Hematopoietic multipotent progenitor cell treated with erythropoietin and hydrocortisone succinate and interleukin-3 and kit ligand, for 6 days (in vitro differentiated cells): ENCODE results near the gene C17orf100.
"Not testable (repeated sequence)": the region's sequence is repeated elsewhere in the genome, so short reads cannot be mapped to it uniquely, and the experiment has no call there.

Source experiments
- DNase-seq: peaks from one replicate; pipeline ENCODE4 v3.0.0-alpha.2; 2015

Gene C17orf100

DNA sequence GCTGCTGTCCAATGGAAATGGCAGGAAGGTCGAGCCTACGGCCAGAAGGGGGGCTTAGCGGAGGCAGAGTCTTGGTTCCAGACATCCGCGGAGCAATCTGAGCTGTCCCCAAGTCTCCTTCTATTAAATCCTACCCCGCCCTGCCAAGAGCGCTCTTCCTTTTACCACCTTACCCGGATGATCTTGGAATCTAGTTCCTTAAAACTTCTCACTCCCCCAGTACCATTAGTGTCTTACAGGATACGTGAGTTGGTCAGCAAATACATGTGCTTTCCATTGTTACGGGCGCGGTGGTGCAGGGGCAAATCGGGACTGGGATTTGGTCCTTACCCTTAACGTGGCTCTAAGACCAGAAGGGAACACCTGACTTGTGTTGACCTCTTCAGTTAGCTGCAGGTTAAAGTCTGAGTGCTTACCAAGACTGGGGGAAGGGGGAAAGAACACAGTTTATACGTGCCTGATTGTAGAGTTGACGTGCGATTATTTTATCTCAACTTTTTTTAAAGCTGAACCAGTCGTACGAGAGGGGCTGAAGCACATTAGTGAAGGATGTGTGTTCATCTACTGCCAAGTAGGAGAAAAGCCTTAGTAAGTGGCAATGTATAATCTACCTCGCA, 10.2 kb upstream of the C17orf100 start:
- DNase-seq = no peak

DNA sequence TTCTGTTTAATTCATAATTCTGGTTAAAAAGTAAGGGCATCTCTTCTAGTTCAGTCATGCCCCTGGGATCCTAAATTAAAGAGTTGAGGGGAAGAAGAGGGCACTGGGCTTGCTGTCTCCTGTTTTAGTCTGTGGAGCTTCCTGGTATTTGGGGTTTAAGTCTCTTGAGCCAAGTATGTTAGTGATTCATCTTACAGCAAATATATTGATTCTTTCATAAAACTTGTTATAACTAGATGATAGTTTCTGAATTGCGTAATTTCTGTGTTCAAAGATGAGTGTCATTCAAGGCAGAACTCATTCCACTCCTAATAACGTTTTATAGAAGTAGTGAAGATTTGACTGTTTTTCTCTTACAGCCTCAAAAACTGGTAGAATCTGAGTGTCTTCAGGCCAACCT, 9.0 kb upstream of the C17orf100 start:
- no peak for DNase-seq

DNA sequence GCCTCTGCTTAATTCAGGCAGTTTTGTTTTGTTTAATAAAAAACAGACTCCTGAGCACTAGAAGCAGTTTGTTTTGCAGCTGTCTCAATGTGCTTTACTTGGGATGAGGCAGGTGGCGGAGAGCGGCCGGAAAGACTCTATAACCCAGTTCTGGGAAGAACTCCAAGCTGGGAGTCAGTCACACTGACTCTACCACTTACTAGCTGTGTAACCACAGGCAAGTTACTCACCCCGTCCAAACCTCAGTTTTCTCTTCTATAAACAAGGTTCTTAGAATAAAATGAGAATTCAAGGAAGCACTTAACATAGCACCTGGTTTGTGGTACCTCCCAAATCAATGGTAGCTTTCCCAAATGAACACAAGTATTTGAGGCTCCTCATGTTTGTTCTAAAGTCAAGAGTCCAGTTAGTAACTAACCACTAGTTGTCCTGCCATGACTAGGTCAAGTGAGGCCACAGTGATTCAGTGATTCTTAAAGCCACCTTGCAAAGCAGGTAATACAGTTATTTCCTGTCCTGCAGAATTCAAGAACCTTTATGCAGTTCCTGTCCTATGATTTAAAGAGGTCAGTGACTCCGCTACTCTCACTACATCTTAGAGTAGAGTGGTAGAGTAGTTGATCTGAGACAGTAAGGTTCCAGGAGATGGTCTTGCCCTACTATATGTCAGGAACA, 8.0 kb upstream of the C17orf100 start:
- no peak for DNase-seq

DNA sequence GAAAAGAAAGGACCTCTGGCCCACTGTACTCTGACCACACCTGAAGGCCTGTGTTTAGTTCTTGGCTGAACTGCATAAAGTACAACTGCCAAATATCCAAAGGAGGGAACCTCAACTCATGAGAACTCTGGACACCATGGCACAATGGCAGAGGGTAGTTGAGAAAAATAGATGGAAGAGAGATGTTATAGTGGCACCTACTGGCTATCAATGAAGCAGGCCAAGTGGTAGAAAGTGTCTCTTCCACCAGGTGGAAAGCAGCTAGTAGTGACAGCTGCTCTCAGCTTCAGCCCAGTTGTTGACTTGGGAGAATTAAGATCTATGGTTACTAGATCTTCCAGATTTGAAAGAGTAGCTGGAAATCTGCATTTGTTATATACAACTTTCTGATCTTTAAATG, 3.4 kb upstream of the C17orf100 start:
- peak; percentile 63 for DNase-seq

DNA sequence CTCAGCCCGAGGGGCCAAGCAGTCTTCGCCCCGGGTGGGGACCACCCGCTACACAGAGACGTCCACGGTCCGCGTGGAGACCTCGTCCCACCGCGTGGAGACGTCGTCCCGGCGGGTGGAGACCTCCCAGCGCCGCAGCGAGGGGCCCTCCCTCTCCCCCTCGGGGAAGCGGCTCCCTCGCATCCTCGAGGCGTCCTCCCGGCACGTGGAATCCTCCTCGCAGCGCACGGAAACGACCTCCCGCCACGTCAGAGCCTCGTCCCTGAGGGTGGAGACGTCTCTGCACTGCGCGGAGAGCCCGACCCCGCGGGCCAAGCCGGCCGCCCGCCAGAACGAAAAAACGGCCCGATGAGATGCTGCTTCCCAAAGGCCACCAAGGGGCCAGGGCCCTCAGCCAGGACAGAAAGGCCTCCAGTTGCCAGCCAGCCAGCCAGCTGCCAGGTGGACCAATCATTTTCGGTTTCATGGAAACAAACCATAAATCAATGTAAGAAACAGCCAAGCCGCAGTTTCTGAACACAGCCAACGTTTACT, 424 bp downstream of the C17orf100 start:
- DNase-seq = peak; percentile 33

DNA sequence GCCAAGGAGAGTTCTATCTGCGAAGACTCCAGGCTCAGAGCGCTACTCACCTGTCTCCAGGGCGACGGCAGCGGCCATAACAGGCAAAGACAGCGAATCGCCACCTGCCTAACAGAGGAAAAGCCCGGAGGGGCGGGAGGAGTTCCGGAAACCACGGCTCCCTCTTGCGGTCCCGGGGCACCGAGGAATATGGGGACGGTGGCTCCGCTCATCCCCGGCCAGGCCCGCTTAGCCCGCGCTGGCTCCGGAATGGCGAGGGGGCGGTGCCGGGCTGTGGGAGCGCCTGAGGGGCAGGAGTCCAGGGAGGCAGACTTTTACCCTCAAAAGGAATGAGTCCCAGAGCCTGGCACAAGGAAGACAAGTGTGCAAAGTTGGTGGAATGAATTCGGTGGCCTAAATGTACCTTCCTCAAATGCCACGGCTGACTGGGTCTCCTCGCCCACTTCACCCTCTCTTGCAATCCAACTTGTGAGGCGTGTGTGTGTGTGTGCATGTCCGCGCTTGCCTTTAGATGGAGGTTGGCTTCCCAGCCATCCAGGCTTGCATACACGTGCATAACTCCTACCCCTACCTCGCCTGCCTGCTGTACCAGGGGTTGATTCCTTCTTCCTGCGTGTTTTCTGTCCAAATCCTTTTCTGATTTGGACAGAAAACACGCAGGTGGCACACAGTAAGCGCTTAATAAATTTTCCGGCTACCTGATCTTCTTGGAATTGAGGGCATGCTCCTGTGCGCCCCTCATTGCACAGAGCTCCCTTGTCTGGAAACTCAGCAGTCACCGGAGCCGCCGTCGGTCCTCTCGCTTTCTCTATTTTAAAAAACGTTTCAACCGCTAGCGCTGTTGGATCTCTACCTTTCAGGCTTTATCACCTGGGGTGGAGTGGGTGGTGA, 3.5 kb downstream of the C17orf100 start:
- no peak for DNase-seq

DNA sequence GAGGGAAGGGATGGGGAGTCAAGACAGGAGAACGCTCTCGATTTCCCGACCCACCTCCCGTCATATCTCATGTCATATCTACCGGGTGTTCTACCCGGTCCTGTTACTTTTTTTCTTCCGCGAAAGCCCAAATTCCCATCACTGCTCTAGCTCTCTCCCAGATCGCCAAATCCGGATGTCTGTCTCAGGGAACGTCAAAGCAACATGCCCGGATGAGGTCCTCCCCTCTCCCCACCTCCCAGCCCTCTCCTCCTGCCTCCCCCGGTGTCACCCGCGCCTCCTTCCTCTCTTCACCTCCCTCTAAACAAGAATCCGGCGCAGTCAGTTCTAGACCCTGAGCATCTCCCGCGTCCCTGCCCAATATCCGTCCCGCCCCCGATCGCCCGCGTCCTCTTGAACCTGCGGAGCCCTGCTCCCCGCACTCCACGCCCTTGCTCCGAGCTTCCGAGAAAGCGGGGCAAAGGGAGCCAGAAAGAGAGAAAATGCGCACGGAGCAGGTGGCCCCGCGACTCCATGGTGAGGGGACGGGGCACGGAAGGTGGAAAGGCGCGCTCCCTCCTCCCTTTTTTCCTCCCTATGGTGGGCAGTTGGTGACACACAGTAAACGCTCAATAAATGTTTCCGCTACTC, 4.3 kb downstream of the C17orf100 start:
- DNase-seq = not testable (repeated sequence)

DNA sequence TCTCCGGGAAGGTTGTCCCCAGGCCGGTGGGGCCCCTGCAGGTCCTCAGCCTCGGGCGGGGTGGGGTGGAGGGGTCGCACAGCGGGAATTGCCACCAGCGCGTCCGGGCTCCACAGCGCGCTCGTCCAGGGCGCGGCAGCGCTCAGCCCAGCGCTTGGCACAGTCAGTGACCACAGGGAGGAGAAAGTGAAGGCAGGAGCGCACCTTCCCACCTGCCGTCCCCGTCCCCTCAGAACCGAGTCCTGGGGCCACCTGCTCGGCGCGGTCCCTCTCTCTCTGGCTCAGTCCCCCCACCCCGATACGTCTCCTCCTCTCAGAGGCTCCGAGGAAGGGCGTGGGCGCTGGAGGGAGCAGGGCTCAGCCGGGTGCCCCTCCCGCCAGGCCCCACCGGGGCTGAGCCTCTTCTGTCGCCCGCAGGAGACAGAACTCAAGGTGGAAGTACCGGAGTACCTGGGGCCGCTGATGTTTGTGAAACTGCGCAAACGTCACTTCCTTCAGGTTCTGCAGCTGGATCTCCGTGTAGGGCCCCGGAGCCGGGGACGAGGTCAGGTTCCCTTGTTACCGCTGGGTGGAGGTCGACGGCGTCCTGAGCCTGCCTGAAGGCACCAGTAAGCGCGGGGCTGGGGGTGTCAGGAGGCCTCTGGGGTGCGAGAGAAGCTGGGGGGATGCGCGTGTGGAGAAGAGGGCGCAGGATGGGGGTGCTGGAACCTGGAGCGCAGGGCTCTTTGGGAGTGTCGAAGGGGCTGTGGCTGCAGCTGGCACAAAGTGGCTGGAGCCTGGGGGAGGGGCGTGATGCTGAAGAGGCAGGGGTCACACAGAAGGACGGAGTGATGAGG, 5.5 kb downstream of the C17orf100 start:
- DNase-seq = not testable (repeated sequence)

DNA sequence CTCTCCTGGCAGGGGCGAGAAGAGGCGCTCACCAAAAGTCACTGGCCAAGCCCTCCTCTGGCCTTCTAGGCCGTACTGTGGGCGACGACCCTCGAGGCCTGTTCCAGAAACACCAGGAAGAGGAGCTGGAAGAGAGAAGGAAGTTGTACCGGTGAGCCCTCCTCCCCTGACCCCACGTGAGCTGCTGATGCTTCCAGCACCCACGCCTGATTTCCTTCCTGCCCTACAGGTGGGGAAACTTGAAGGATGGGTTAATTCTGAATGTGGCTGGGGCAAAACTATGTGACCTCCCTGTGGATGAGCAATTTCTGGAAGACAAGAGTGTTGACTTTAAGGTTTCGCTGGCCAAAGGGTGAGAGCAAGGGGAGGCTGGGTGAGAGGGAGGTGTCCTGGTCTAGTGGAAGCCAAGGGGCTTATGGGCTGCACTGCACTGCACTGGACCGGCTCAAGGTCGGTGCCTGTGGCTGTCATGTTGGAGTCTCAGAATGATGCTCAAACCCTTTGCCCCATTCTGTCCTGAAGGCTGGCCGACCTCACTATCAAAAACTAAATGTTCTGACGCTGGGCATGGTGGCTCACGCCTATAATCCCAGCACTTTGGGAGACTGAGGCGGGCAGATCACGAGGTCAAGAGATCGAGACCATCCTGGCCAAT, 6.2 kb downstream of the C17orf100 start:
- DNase-seq = no peak

DNA sequence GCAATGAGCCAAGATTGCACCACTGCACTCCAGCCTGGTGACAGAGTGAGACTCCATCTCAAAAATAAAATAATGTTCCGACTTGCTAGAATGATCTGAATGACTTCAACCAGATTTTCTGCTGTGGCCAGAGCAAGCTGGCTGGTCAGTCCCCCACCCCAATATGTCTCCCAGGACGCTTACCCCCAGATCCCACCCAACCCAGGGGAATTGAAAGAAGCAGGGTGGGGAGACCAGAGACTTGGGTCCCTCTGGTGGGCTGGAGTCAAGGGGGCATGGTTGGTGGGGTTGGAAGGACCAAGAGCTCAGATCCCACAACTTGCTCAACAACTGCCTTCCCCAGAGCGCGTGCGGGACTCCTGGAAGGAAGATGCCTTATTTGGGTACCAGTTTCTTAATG, 6.8 kb downstream of the C17orf100 start:
- not testable (repeated sequence) for DNase-seq

DNA sequence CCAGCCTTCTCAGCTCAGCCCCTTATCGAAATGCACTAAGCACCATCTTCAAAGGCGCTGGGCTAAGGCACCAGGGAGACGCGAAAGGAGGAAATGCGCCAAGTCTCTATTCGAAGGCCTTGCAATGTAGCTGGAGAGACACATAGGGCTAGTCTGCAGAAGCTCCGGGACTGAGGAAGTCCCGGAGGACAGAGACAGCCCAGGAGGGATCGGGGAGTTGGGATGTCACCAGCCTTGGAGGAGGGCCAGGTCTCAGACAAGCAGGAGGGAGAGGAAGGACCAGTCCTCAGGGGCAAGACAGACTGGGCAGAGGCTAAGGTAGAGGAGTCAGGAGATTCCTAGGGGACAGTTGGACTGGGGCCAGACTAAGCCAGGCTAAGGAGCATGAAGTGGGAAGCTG, 8.5 kb downstream of the C17orf100 start:
- DNase-seq = no peak

DNA sequence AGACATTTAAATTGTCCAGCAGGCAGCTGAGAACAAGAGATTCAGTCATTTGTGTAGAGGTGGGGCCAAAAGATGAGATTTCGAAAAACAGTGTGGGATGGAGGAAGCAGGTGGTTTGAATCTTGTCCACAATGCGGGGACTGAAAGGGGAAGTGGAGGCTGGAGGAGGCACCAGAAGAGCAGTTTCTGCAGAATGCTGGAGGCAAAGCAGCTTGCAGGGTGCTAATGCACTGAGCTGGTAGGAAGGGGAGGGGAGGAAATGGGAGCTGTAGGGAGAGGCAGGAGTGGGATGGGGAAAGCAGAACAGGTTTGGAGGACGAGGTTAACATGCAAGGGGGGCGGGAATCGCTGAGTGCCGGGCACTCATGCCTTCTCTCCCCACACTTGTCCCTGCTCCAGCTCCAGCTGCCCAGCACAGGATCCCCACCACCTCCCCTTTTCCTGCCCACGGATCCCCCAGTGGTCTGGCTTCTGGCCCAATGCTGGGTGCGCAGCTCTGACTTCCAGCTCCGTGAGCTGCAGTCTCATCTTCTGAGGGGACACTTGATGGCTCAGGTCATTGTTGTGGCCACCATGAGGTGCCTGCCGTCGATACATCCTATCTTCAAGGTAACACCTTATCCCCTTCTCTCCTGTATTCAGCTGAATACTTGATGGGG, 9.4 kb downstream of the C17orf100 start:
- peak; percentile 56 for DNase-seq

DNA sequence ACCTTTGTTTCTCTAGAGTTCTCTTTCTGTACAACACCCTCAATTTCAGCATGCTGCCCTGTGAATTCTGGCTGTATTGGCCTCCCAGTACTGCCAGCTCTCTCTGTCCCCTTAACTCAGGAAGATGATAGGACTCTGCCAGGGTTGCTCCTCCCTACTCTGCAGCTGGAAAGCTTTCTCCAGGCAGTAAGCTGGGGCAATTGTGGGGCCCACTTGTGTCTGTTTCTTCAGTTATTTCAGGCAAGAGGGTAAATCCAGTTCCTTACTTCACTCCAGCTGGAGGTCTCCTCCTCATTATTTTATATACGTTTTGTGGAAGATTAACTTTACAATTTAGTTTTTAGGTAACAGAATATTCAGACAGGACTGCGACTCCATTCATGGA, 9.9 kb downstream of the C17orf100 start:
- DNase-seq = no peak

DNA sequence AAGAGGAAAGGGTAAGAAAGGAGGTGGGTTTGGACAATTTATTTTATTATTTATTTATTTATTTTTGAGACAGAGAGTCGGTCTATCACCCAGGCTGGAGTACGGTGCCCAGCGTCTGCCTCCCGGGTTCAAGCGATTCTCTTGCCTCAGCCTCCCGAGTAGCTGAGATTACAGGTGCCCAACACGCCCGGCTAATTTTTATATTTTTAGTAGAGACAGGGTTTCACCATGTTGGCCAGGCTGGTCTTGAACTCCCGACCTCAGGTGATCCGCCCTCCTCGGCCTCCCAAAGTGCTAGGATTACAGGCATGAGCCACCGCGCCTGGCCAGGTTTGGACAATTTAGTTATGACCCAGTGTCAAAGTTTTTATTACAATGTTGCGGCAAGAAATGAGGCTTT, 11.6 kb downstream of the C17orf100 start:
- not testable (repeated sequence) for DNase-seq

DNA sequence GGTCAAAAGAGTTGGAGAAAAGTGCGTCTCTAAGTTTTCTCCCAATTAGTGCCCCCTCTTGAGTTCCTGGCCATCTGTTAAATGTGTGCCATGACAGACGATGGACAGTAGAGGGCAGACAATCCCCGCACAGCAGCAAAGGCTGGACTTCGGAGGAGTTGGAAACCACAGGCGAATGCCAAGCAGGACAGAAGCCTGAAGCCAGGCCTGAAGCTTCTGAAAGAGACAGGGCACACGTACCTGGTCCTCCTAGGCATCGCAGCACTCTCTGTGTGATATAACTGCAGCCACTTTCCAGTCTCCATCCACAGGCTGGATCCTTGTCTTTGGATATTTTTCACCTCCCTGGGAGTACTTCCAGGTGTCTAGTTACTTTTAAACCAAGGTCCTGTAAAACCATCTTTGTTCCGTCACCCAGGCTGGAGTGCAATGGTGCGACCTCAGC, 14.5 kb downstream of the C17orf100 start:
- DNase-seq = peak; percentile 84

DNA sequence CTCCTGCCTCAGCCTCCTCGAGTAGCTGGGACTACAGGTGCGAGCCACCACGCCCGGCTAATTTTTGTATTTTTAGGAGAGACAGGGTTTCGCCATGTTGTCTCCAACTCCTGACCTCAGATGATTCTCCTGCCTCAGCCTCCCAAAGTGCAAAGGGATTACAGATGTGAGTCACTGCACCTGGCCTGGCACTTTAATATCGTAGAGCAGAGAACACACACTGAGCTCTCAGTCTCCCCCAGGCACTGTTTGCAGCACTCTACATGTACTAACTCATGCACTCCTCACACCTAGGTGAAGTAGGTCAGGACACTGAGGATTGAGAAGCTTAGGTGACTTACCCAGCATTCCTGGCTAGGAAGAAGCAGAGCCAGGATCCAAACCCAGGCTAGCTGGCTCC, 15.0 kb downstream of the C17orf100 start:
- DNase-seq = no peak

DNA sequence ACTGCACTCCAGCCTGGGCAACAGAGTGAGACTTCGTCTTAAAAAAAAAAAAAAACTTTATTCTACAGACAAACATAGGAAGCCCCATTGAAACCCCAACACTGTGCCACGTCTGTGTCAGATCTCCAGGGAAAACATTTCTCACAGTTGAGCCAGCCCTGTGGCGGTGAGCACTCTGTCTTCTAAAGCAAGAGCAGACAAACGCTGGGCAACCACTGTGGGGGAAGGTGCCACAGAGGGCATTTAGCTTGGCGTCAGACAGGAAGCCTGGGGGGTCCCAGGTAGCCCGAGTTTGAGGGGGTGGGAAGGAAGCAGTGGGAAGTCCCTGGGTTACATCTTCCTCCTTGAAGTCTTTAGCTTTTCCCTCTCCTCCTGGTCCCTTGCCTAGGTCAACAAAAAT, 16.0 kb downstream of the C17orf100 start:
- DNase-seq = no peak

DNA sequence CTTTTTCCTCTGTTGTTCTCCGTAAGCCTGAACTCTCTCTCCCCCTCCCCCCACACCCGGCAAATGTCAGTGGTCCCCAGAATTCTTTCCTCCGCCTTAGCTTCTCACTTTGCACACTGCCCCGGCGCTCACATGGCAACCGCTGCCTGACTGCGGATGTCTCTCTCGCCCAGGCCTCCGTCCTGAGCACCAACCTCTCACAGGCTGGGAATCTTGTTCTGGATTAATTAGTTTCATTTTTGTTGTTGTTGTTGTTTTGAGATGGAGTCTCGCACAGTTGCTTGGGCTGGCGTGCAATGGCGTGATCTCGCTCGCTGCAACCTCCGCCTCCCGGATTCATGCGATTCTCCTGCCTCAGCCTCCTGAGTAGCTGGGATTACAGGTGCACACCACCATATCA, 16.7 kb downstream of the C17orf100 start:
- no peak for DNase-seq

DNA sequence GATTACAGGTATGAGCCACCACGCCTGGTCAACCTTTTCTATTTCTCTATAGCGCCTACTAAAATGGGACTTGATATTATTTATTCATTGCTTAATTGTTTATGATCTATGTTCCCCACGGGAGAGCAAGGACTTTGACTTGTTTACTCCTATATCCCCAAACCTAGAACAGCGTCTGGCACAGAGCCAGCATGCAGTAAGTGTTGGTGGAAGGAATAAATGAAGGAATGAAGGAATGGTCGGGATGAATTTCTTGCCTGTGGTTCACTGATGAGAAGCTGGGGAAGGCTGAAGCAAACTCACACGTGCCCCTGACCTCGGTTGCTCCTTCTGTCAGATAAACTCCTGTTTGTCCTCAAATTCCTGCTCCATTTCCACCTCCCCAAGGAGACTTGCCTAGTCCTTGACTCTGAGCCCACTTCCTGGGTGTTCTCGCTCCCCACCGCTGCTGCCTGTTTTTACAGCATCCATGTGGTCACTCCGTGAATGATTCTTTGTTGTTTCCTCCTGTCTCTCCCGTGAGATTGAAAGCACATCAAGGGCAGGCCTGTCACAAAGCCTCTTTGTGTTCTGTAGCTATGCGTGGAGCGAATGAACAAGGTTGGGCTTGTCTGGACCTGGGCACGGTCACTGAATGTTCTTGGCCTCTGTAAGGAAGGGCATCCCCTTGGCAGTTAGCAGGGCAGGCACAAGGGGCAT, 17.3 kb downstream of the C17orf100 start:
- DNase-seq = no peak

DNA sequence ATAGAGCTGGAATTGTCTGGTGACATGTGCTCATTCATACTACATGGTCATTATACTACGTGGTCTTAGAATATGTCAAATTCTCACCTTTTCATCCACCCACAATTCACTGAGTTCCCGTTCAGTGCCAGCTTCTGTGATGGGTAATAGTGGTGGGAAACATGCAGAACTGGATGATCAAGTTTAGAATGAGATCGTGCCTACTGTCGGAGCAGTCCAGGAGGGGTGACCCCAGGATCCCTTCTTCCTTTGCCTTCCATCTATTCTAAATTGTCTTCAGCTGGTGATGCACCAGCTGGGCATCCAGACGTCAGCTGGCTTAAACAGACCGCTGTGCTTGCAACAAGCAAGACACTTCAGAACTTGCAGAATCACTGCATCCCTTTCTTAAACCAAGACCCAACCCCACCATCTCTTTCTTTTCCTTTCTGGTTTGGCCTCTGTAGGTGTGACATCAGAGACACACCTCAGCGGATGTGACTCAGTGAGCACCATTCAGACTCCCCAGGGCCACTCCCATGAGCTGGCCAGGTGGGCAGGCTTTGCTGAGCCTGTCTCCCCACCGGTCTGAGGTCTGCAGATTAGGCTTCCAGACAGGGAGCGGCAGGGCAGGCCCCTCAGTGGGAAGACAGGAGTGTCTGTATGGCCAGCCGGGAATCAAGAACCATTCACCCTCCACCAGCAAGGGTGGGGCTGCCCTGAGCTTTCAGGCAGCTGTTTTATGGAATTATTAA, 18.1 kb downstream of the C17orf100 start:
- DNase-seq = no peak
